Stomach (tissue), 9 donors: ENCODE data around the gene LTB4R2. TPM values are rescaled to one million over a fixed set of nuclear protein-coding genes. Genes with fewer than 3 reads are reported as not detected.
A peak's percentile ranks its signal among the peaks of the same experiment; 100 is the strongest.

Experiments used
- DNase-seq, 2 donors: peaks; one replicate each; pipeline versions ENCODE4 v3.0.0 to v3.0.0-alpha.2; 2013 to 2019
- H3K27ac ChIP-seq, 5 donors: fragments of 200-600 bp in 4 of 5; sonication (generic) in 4 of 5; one replicate each; pipeline ENCODE4 v1.5.1; 2013 to 2019; ENCODE audit warnings: mild to moderate bottlenecking in 1 of 5, moderate library complexity in 1 of 5
- H3K27me3 ChIP-seq, 3 donors: fragments of 200-600 bp; sonication (generic); one replicate each; pipeline ENCODE4 v1.5.1; 2017 to 2019; ENCODE audit warnings: mixed run types in 1 of 3
- H3K36me3 ChIP-seq, 4 donors: fragments of 200-600 bp; sonication (generic); 1 replicate in 3 of 4; 2 replicates in 1 of 4; pipeline ENCODE4 v1.5.1; 2016 to 2019
- H3K4me1 ChIP-seq, 4 donors: fragments of 200-600 bp; sonication (generic); one replicate each; pipeline ENCODE4 v1.5.1; 2016 to 2019
- H3K4me3 ChIP-seq, 4 donors: fragments of 200-600 bp; sonication (generic) in 3 of 4; one replicate each; pipeline ENCODE4 v1.5.1; 2016 to 2019; ENCODE audit warnings: mild to moderate bottlenecking in 1 of 4
- H3K9me3 ChIP-seq, 4 donors: fragments of 200-600 bp; sonication (generic); one replicate each; pipeline ENCODE4 v1.5.1; 2016 to 2019
- EP300 ChIP-seq: sonication (generic); formaldehyde crosslinking; IDR thresholded peaks from one replicate; pipeline ENCODE4 v1.6.1; 2017; ENCODE audit warnings: antibody characterized with exemption
- POLR2A ChIP-seq, 4 donors: fragments of 450-650 bp; IDR thresholded peaks; one replicate each; pipeline ENCODE4 v1.6.1; 2016; ENCODE audit warnings: antibody characterized with exemption in 4 of 4, control low read depth in 2 of 4, mild to moderate bottlenecking in 1 of 4, moderate library complexity in 1 of 4
- POLR2AphosphoS5 ChIP-seq, 3 donors: sonication (generic); formaldehyde crosslinking; IDR thresholded peaks; one replicate each; pipeline ENCODE4 v1.6.1; 2016; ENCODE audit warnings: antibody characterized with exemption in 3 of 3
- WGBS, 5 donors: extraction: QIAGEN DNeasy Blood & Tissue Kit in 3 of 5; methylation state at CpG; one replicate each; pipeline versions ENCODE4 v1.1.5 to v1.1.7; 2013 to 2018; 5-methylcytosine and 5-hydroxymethylcytosine counted together
- intact Hi-C: fragments of 100-400 bp; cut with DNase I; formaldehyde crosslinking; loops from one replicate; pipeline ENCODE4 v1.15.1; 2023; ENCODE audit warnings: low total_unique reads
- polyA plus RNA-seq, 3 donors: library from polyadenylated mRNA; stranded (reverse); fragments of 200-250 nt; gene quantifications; one replicate each; pipeline ENCODE4 v1.2.3, GENCODE V29; 2013
- total RNA-seq, 5 donors: library from RNA; depleted of rRNA; stranded (reverse); fragments of >200 nt; gene quantifications; one replicate each; pipeline versions ENCODE4 v1.1.0 to v1.2.3, GENCODE V29; 2014 to 2016
- TF ChIP-seq, protein P1 (sequence below), 7 experiments: fragments of 450-650 bp in 4 of 7; fragments of 200-600 bp in 3 of 7; sonication (generic) in 3 of 7; IDR thresholded peaks; one replicate each; pipeline ENCODE4 v1.5.1; 2016 to 2019; ENCODE audit warnings: antibody characterized with exemption in 7 of 7, control low read depth in 2 of 7, mild to moderate bottlenecking in 1 of 7
- donor health status: healthy with polysubstance abuse.
- donor health status: Bipolar disorder and iron deficiency.
- donor health status: healthy.

The LTB4R2 gene
- total and polyA plus RNA-seq, 8 donors, result 0.25 to 71.5 (median 11.0) TPM; not detected in 2

DNA sequence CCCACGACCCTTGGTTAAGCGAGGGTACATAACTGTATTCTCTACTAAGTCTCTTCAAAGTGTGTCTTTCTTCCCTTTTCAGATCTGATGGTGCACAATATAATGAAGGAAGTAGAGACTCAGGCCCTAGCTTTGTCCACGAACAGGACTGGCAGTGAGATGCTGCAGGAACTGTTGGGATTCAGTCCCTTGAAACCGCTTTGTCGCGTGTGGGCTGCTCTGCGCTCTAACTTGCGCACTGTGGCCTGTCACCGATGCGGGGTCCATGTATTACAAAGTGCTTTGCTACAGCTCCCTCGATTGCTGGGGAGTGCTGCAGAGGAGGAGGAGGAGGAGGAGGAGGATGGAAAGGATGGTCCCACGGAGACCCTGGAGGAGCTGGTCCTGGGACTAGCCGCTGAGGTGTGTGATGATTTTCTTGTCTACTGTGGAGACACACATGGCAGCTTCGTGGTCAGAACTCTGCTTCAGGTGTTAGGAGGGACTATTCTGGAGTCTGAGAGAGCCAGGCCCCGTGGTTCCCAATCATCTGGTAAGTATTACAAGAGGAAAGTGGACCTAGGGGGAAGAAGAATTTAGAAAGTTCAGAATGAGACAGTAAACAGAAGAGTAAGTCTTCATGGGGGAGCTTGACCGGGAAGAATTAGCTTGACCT, 9.5 kb upstream of the LTB4R2 start:
- Histone ChIP-seq H3K27ac (peak overlapping the region in 4 of 5 donors; percentile 88 to 94 (median 90)), H3K4me1 (peaks cover 20 to 63% (median 46%) of the 10 kb centered on the region in 4 donors), H3K4me3 (peak overlapping the region; percentile 78 to 96 (median 89)), H3K9me3 (no peaks in the 10 kb centered on the region), H3K36me3 (peaks cover 47 to 55% (median 54%) of the 10 kb centered on the region in 4 donors), H3K27me3 (no peaks in the 10 kb centered on the region)
- DNase-seq, result no peak
- 23 to 26% (median 26%) methylated on average over 16 of the region's 16 CpGs for WGBS, 5 donors
- TF ChIP-seq POLR2AphosphoS5 (IDR thresholded peaks at IDR 0.05), result no peak
- no peak for TF ChIP-seq EP300
- TF ChIP-seq, protein P1, sequence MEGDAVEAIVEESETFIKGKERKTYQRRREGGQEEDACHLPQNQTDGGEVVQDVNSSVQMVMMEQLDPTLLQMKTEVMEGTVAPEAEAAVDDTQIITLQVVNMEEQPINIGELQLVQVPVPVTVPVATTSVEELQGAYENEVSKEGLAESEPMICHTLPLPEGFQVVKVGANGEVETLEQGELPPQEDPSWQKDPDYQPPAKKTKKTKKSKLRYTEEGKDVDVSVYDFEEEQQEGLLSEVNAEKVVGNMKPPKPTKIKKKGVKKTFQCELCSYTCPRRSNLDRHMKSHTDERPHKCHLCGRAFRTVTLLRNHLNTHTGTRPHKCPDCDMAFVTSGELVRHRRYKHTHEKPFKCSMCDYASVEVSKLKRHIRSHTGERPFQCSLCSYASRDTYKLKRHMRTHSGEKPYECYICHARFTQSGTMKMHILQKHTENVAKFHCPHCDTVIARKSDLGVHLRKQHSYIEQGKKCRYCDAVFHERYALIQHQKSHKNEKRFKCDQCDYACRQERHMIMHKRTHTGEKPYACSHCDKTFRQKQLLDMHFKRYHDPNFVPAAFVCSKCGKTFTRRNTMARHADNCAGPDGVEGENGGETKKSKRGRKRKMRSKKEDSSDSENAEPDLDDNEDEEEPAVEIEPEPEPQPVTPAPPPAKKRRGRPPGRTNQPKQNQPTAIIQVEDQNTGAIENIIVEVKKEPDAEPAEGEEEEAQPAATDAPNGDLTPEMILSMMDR (IDR thresholded peaks at IDR 0.05), result no peak
- no peak for TF ChIP-seq POLR2A (IDR thresholded peaks at IDR 0.05)
- intact Hi-C loops, result no loop called here

DNA sequence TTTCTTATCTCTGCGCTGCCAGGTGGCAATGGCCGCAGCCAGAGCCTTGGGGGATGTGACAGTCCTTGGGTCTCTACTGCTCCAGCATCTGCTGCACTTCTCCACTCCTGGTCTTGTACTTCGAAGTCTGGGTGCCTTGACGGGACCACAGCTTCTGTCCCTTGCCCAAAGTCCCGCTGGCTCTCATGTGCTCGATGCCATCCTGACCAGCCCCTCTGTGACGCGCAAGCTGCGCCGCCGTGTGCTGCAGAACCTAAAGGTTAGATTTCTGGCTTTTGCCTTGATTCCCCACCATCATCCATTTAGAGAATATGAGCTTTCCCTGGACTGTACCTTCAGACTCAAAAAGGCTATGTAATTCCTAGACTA, 5.9 kb upstream of the LTB4R2 start:
- DNase-seq, result no peak
- no peaks in the 10 kb centered on the region for H3K9me3 ChIP-seq
- TF ChIP-seq POLR2A (IDR thresholded peaks at IDR 0.05), result no peak
- no peak for TF ChIP-seq POLR2AphosphoS5 (IDR thresholded peaks at IDR 0.05)
- TF ChIP-seq EP300, result no peak
- TF ChIP-seq, protein P1 (IDR thresholded peaks at IDR 0.05), result no peak
- intact Hi-C loops, result no loop called here
- WGBS, 5 donors, result 94 to 97% (median 96%) methylated on average over 11 of the region's 11 CpGs
- H3K4me3 ChIP-seq, result no peak overlapping the region
- peaks cover 29 to 58% (median 43%) of the 10 kb centered on the region in 4 donors for H3K4me1 ChIP-seq
- H3K36me3 ChIP-seq, result peaks cover 54 to 75% (median 65%) of the 10 kb centered on the region in 4 donors
- H3K27me3 ChIP-seq, result no peaks in the 10 kb centered on the region
- no peak overlapping the region for H3K27ac ChIP-seq

DNA sequence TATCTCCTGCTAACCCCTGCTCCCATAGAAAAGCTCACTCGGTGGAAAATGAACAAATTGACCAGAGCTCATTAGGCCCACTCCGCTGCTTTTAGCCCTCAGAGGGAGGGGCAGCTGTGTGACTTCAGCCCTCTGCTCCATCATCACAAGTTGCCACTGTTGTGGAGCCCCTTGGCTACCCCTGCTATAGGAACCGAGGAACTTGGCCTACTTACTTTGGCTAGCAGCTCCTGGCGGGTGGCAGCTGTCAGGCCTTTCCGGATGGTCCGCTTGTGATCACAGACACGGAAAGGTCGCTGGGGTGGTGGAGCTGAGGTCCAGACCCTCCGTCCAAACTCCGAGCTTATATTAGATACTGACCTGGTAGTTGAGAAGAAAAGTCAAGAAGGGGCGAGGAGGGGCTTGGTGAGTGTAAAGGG, 2.8 kb upstream of the LTB4R2 start:
- intact Hi-C loops, result no loop called here
- WGBS, 5 donors, result 70 to 82% (median 76%) methylated on average over 11 of the region's 11 CpGs
- Histone ChIP-seq H3K9me3 (no peaks in the 10 kb centered on the region), H3K27ac (peak overlapping the region; percentile 11 to 88 (median 71)), H3K36me3 (peaks cover 45 to 65% (median 54%) of the 10 kb centered on the region in 4 donors), H3K4me1 (peaks cover 43 to 62% (median 53%) of the 10 kb centered on the region in 4 donors), H3K27me3 (no peaks in the 10 kb centered on the region), H3K4me3 (no peak overlapping the region)
- DNase-seq, result no peak
- TF ChIP-seq POLR2A (IDR thresholded peaks at IDR 0.05), result no peak
- TF ChIP-seq, protein P1 (IDR thresholded peaks at IDR 0.05), result no peak
- no peak for TF ChIP-seq POLR2AphosphoS5 (IDR thresholded peaks at IDR 0.05)
- no peak for TF ChIP-seq EP300

DNA sequence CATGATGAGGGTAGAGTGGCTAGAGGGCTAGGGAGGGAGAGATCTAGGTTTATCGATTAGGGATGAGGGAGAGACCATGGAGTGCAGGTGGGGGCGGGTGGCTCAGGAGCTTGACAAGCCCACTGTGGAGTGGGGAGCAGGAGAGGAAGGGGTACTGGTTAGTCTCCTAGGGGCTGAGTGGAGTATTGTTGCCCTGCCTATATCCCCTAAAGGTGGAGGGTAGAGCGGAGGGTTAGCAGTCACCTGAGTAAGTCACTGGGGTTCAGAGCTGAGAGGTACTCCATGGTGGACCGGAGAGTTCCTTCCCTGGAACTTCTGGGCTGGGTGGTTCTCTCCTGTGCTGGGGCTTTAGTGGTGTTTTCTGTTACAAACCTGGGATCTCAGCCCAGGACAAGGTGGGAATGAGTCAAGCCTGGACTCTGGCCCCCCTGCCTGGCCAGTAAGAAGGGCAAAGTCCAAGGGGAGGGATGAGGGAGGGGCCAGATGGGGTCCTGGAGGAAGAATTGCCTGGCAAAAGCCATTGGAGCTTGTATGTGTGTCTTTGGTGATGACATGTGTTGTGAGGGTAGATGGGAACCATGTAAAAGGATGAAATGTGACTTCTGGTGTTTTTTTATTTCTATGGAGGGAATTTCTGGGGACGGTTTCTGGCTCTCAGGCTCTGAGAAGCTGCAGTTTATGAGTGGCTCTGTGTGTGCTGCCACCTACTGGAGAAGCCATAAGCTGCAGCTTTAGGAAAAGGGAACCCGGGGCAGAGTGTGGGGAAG, 2.2 kb upstream of the LTB4R2 start, which contains the start of gene CIDEB:
Gene CIDEB, minus strand, starts transcription at position 403 of the 767 bp plus-strand sequence. Its CDS starts 119 bp downstream, at position 284.
- DNase-seq, result peak; percentile 74 to 85
- Histone ChIP-seq H3K36me3 (peaks cover 39 to 59% (median 48%) of the 10 kb centered on the region in 4 donors), H3K27me3 (no peaks in the 10 kb centered on the region), H3K4me1 (peaks cover 44 to 62% (median 57%) of the 10 kb centered on the region in 4 donors), H3K27ac (peak within 1 kb of the TSS; percentile 11 to 88 (median 71)), H3K9me3 (no peaks in the 10 kb centered on the region), H3K4me3 (no peak within 1 kb of the TSS)
- 32 to 44% (median 40%) methylated on average over 6 of the region's 6 CpGs for WGBS, 5 donors
- intact Hi-C loops, result no loop called here
- TF ChIP-seq, protein P1 (IDR thresholded peaks at IDR 0.05), result peak in 5 of 7 experiments; percentile 87 to 93 (median 89)
- no peak for TF ChIP-seq POLR2A (IDR thresholded peaks at IDR 0.05)
